GM23338 (cell line): Measurements from ENCODE around the gene SPRR2E.

ENCODE experiments used
- CTCF ChIP-seq, 2 experiments: fragments of 200-600 bp in 1 of 2; sonication (generic) in 1 of 2; conservative IDR thresholded peaks; 2 replicates each; pipeline versions ENCODE4 v1.5.1 to v1.6.1; 2016 to 2017; ENCODE audit warnings: antibody characterized with exemption in 2 of 2, low read depth in 2 of 2, mild to moderate bottlenecking in 2 of 2, moderate library complexity in 1 of 2
- EZH2 ChIP-seq: fragments of 200-600 bp; sonication (generic); IDR thresholded peaks from one replicate; pipeline ENCODE4 v1.8.0; 2017; ENCODE audit warnings: antibody characterized with exemption, mild to moderate bottlenecking, low read depth; ENCODE audit not compliant: unreplicated experiment
- POLR2AphosphoS5 ChIP-seq: IDR thresholded peaks from 2 replicates; pipeline ENCODE4 v1.6.1; 2016; ENCODE audit warnings: antibody characterized with exemption, low read depth
- REST ChIP-seq: IDR thresholded peaks from one replicate; pipeline ENCODE4 v1.6.1; 2018; ENCODE audit warnings: antibody characterized with exemption; ENCODE audit not compliant: unreplicated experiment

GRCh38 chr1:153049211-153049610 lies 45.1 kb downstream of the SPRR2E start:
- TF ChIP-seq REST (no peak), EZH2 (no peak), CTCF (conservative IDR thresholded peaks at IDR 0.05; ENCODE audit: low read depth in 2 of 2) (no peak), POLR2AphosphoS5 (no peak)
